ENCODE results near the gene NME7.
"Not testable (repeated sequence)": the region's sequence is repeated elsewhere in the genome, so short reads cannot be mapped to it uniquely, and the experiment has no call there.

Gene NME7

DNA sequence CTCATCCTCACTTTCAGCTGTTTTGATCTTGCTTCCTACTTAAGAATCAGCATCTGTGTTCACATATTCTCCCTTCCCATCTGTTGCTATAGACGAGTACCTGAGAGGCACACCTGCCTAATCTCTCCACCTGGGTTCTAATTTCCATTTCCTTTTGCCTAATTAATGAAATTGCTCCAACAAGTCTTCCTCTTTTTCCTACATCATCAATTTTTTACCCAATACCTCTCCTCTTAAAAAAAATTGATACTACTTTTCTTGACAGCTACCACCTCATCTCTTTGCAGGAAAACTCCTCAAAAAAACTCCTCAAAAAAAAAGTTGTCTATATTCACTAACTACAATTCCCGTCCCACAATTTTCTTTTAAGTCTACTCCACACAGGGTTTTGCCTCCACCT lies 71.8 kb downstream of the NME7 start:
- no peak for DNase-seq (ENCODE audit: low read depth)
- in situ Hi-C loops (cut with HindIII; ENCODE audit: low sequenced_read_pairs), result no loop called here
- TF ChIP-seq, protein P1, sequence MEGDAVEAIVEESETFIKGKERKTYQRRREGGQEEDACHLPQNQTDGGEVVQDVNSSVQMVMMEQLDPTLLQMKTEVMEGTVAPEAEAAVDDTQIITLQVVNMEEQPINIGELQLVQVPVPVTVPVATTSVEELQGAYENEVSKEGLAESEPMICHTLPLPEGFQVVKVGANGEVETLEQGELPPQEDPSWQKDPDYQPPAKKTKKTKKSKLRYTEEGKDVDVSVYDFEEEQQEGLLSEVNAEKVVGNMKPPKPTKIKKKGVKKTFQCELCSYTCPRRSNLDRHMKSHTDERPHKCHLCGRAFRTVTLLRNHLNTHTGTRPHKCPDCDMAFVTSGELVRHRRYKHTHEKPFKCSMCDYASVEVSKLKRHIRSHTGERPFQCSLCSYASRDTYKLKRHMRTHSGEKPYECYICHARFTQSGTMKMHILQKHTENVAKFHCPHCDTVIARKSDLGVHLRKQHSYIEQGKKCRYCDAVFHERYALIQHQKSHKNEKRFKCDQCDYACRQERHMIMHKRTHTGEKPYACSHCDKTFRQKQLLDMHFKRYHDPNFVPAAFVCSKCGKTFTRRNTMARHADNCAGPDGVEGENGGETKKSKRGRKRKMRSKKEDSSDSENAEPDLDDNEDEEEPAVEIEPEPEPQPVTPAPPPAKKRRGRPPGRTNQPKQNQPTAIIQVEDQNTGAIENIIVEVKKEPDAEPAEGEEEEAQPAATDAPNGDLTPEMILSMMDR (IDR thresholded peaks at IDR 0.05; ENCODE audit: low read depth, low read length, missing control alignments), result no peak
- H3K4me3 ChIP-seq (ENCODE audit: low read depth, low read length), result no peak overlapping the region

DNA sequence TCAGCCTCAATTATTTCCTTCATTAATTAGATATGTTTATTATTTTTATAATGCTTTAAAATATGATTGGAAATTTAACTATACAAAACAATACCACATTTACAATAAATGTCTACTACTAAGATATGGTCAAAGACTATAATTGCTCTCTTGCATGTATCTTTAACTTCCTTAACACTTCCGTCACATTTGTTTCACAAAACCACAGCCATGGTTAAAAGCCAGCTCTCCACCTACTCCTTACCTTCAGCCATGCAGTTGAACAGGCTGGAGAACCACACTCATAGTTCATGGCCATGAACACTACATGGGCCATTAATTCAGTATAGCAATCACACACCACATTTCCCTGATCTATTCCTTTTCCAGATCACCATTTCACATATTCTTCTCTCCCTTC lies 72.2 kb downstream of the NME7 start:
- in situ Hi-C loops (cut with HindIII; ENCODE audit: low sequenced_read_pairs), result no loop called here
- no peak for DNase-seq (ENCODE audit: low read depth)
- no peak overlapping the region for H3K4me3 ChIP-seq (ENCODE audit: low read depth, low read length)
- TF ChIP-seq, protein P1 (IDR thresholded peaks at IDR 0.05; ENCODE audit: low read depth, low read length, missing control alignments), result no peak

DNA sequence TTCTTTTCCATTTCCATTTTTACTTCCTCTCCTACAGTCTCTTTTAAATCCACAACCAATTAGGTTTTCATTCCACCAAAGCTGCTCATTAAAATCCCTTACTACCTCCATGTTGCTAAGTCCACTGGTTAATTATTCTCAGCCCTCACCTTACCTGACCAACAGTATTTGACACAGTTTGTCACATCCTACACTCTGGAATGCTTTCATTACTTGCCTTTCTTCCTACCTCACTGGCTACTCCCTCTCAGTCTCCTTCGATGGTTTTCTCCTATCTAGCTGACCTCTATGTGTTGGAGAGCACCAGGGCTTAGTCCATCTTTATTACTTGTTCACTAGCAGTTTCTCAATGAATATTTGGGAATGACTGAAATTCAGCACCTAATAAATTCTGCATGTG lies 78.6 kb downstream of the NME7 start:
- TF ChIP-seq, protein P1 (IDR thresholded peaks at IDR 0.05; ENCODE audit: low read depth, low read length, missing control alignments), result no peak
- no peak overlapping the region for H3K4me3 ChIP-seq (ENCODE audit: low read depth, low read length)
- DNase-seq (ENCODE audit: low read depth), result no peak
- in situ Hi-C loops (cut with HindIII; ENCODE audit: low sequenced_read_pairs), result no loop called here

DNA sequence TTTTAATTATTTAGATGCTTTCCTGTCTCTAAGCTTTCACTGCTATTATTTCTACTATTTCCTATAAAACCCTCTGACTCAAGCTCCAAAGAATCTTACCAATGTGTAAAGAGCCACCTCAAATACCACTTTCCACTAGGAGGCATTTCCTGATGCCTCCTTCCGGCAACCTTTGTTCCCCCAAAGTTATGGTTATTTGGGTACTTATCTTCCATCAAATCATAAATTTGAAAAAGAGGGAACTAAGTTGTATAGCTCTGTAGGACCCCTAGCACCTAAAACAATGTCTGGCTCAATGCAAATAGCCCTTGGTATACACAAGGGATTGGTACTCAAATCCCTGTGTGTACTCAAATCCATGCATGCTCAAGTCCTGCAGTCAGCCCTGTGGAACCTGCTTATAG lies 79.6 kb downstream of the NME7 start:
- no peak for DNase-seq (ENCODE audit: low read depth)
- in situ Hi-C loops (cut with HindIII; ENCODE audit: low sequenced_read_pairs), result no loop called here
- TF ChIP-seq, protein P1 (IDR thresholded peaks at IDR 0.05; ENCODE audit: low read depth, low read length, missing control alignments), result no peak
- H3K4me3 ChIP-seq (ENCODE audit: low read depth, low read length), result no peak overlapping the region

DNA sequence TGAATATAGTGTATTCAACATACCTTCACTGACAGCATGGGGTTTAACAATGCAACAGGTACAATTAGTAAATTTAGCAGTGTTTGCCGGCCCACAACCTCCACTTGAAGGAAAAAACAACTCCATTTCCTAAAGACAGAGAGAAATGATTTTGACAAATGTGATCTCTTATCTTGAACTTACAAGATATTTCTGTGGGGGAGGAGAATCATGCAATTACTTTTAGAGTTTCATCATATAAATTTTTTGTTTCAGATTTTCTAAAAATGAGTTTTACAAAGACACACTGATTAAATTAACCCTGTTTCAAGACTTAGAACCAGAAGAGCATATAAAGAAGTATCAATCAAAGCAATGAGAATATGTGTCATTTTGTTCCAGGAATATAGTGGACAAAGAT lies 80.3 kb downstream of the NME7 start:
- TF ChIP-seq, protein P1 (IDR thresholded peaks at IDR 0.05; ENCODE audit: low read depth, low read length, missing control alignments), result no peak
- in situ Hi-C loops (cut with HindIII; ENCODE audit: low sequenced_read_pairs), result no loop called here
- no peak for DNase-seq (ENCODE audit: low read depth)

DNA sequence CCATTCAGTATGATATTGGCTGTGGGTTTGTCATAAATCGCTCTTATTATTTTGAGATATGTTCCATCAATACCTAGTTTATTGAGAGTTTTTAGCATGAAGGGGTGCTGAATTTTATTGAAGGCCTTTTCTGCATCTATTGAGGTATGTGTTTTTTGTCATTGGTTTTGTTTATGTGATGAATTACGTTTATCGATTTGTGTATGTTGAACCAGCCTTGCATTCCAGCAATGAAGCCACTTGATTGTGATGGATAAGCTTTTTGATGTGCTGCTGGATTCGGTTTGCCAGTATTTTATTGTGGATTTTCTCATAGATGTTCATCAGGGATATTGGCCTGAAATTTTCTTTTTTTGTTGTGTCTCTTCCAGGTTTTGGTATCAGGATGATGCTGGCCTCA lies 86.0 kb downstream of the NME7 start:
- DNase-seq (ENCODE audit: low read depth); in situ Hi-C loops (cut with HindIII; ENCODE audit: low sequenced_read_pairs); H3K4me3 ChIP-seq (ENCODE audit: low read depth, low read length): not testable (repeated sequence)

More for the DNA sequence above, 80.3 kb downstream of the NME7 start:
- H3K4me3 ChIP-seq (ENCODE audit: low read depth, low read length), result no peak overlapping the region

DNA sequence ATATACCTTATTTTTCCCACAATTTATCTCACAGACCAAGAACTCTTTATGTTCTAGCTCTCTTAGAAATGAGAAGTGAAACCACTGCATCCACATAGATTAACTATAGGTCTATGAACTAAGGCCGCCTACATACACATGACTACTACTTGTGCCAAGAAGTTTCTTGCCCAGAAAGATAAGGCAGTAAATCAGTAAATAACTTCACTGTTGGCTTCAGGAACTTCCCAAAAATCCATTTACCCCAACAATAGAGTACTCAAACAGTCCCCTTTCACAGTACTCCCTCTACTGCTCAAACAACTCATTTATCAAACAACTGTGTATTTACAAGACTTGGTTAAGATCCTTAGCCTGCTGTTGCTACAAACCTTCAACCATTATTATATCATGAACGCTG lies 96.5 kb downstream of the NME7 start:
- no peak for DNase-seq (ENCODE audit: low read depth)
- TF ChIP-seq, protein P1 (IDR thresholded peaks at IDR 0.05; ENCODE audit: low read depth, low read length, missing control alignments), result no peak
- in situ Hi-C loops (cut with HindIII; ENCODE audit: low sequenced_read_pairs), result no loop called here
- no peak overlapping the region for H3K4me3 ChIP-seq (ENCODE audit: low read depth, low read length)

Measured in astrocyte of the cerebellum (primary cell).